ENCODE results near the gene TBC1D2B. TPM values are rescaled to one million over a fixed set of nuclear protein-coding genes. Genes with fewer than 3 reads are reported as not detected.
A peak's percentile ranks its signal among the peaks of the same experiment; 100 is the strongest.

Gene TBC1D2B
- 8.2 TPM for polyA plus RNA-seq (2013, experiment 1 of 2)
- 8.4 TPM for polyA plus RNA-seq (2013, experiment 2 of 2)

DNA sequence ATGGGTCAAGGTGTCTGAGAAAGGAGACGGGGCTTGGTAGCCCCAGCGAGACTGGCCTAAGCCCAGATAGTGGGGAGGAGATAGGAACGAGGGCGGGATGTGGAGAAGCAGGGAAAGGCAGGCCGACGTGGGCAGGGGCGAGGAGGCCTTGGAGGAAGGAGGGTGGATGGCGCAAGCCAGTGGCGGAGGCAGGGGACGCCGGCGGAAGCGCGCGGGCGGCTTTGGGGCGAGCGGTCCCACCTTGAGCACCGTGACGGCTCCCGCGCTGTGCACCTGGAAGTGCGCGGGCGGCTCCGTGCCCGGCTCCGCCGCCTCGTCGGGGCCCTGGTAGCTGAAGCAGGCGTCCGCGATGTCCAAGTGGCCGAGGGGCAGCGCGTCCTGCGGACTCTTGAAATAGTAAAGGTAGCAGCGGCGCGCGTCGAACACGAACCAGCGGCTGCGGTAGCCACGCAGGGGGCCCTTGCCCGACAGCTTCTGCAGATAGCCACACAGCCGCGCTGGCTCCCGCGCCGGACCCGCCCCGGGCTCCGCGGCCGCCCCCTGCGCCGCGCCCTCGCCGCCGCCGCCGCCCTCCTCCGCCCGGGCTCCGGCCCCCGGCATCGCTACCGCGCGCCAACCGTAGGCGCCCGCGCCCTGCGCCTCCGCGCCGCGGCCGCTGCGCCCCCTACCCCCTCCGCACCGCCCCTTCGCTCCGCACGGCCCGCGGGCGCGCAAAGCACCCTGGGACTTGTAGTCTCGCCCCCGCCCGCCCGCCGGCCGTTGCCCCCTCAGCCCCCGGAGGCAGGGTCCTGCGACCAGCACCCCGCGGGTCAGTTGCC is at the start of gene TBC1D2B:
Gene TBC1D2B (minus strand): TSS at position 659 of the 818 bp plus-strand sequence. CDS start 59 bp downstream, at position 600.
- H3K4me2 ChIP-seq (ENCODE audit: insufficient read depth, low read length, poor library complexity, severe bottlenecking) = peak within 1 kb of the TSS; percentile 79

GRCh38 chr15:78125267-78125666 is 47.8 kb upstream of the TBC1D2B start:
- Histone ChIP-seq H2BK15ac (ENCODE audit: low read length) (no peak overlapping the region), H2BK120ac (ENCODE audit: low read depth, low read length) (no peak overlapping the region), H3K9ac (ENCODE audit: low read depth, low read length, poor library complexity) (no peak overlapping the region), H4K8ac (ENCODE audit: low read depth, low read length) (no peak overlapping the region), H3K18ac (ENCODE audit: low read length) (no peak overlapping the region), H3K79me1 (ENCODE audit: low read depth, low read length) (peaks cover 2% of the 10 kb centered on the region), H3K4ac (ENCODE audit: low read length) (no peak overlapping the region), H3K36me3 (replicated peaks in 1 of 2; ENCODE audit: control insufficient read depth in 2 of 2, insufficient read depth in 2 of 2, low read length in 2 of 2) (peaks cover 0 to 1% of the 10 kb centered on the region in 2 donors), H3K23ac (ENCODE audit: low read depth, low read length, poor library complexity) (no peak overlapping the region), H3K4me3 (ENCODE audit: low read length in 2 of 2) (no peak overlapping the region), H2AK5ac (ENCODE audit: low read depth, low read length) (no peak overlapping the region), H3K4me1 (ENCODE audit: control insufficient read depth in 2 of 2, insufficient read depth in 1 of 2, low read depth in 1 of 2, low read length in 2 of 2) (peaks cover 0 to 17% of the 10 kb centered on the region in 2 donors), H2BK5ac (ENCODE audit: low read length) (no peak overlapping the region), H3K9me3 (replicated peaks in 1 of 2; ENCODE audit: control insufficient read depth in 2 of 2, insufficient read depth in 1 of 2, low read depth in 1 of 2, low read length in 2 of 2) (no peaks in the 10 kb centered on the region), H3K27ac (replicated peaks; ENCODE audit: low read length) (no peak overlapping the region), H3K4me2 (ENCODE audit: insufficient read depth, low read length, poor library complexity, severe bottlenecking) (no peak overlapping the region), H2AFZ (ENCODE audit: low read length) (no peak overlapping the region), H2BK12ac (ENCODE audit: low read length) (no peak overlapping the region), H3K27me3 (ENCODE audit: control insufficient read depth in 3 of 3, insufficient read depth in 3 of 3, low read depth in 1 of 3, low read length in 3 of 3) (no peaks in the 10 kb centered on the region), H4K91ac (ENCODE audit: low read depth, low read length, poor library complexity) (no peak overlapping the region), H3K14ac (ENCODE audit: low read length) (no peak overlapping the region)
- DNase-seq (ENCODE audit: low spot score) = no peak
- no CpG with 5 or more reads among the region's 3 CpGs for WGBS, 2 donors (ENCODE audit: extremely low coverage in 2 of 2, insufficient read length in 2 of 2, insufficient replicate concordance in 1 of 2)

More for the DNA sequence above, at the start of gene TBC1D2B:
- peak within 1 kb of the TSS; percentile 91 for H2BK5ac ChIP-seq (ENCODE audit: low read length)
- H4K8ac ChIP-seq (ENCODE audit: low read depth, low read length) = no peak within 1 kb of the TSS
- H3K27ac ChIP-seq (replicated peaks; ENCODE audit: low read length) = no peak within 1 kb of the TSS
- H2BK120ac ChIP-seq (ENCODE audit: low read depth, low read length) = no peak within 1 kb of the TSS
- no peak within 1 kb of the TSS for H2BK15ac ChIP-seq (ENCODE audit: low read length)
- peaks cover 0 to 24% (median 2%) of the 10 kb centered on the region in 3 experiments for H3K27me3 ChIP-seq (ENCODE audit: control insufficient read depth in 3 of 3, insufficient read depth in 3 of 3, low read depth in 1 of 3, low read length in 3 of 3)
- H3K79me1 ChIP-seq (ENCODE audit: low read depth, low read length) = no peaks in the 10 kb centered on the region
- peak; percentile 55 for DNase-seq (ENCODE audit: low spot score)
- H3K4me1 ChIP-seq (ENCODE audit: control insufficient read depth in 2 of 2, insufficient read depth in 1 of 2, low read depth in 1 of 2, low read length in 2 of 2) = peaks cover 11 to 14% of the 10 kb centered on the region in 2 donors
- no CpG with 5 or more reads among the region's 104 CpGs for WGBS, 2 donors (ENCODE audit: extremely low coverage in 2 of 2, insufficient read length in 2 of 2, insufficient replicate concordance in 1 of 2)
- no peak within 1 kb of the TSS for H2BK12ac ChIP-seq (ENCODE audit: low read length)
- H3K23ac ChIP-seq (ENCODE audit: low read depth, low read length, poor library complexity) = peak within 1 kb of the TSS; percentile 83
- H3K14ac ChIP-seq (ENCODE audit: low read length) = peak within 1 kb of the TSS; percentile 91
- no peaks in the 10 kb centered on the region for H3K9me3 ChIP-seq (replicated peaks in 1 of 2; ENCODE audit: control insufficient read depth in 2 of 2, insufficient read depth in 1 of 2, low read depth in 1 of 2, low read length in 2 of 2)
- no peak within 1 kb of the TSS for H3K4ac ChIP-seq (ENCODE audit: low read length)
- H3K4me3 ChIP-seq (ENCODE audit: low read length in 2 of 2) = peak within 1 kb of the TSS; percentile 89 to 94
- peak within 1 kb of the TSS; percentile 99 for H2AFZ ChIP-seq (ENCODE audit: low read length)
- peak within 1 kb of the TSS; percentile 94 for H3K9ac ChIP-seq (ENCODE audit: low read depth, low read length, poor library complexity)
- no peak within 1 kb of the TSS for H4K91ac ChIP-seq (ENCODE audit: low read depth, low read length, poor library complexity)
- peak within 1 kb of the TSS; percentile 36 for H2AK5ac ChIP-seq (ENCODE audit: low read depth, low read length)
- H3K36me3 ChIP-seq (replicated peaks in 1 of 2; ENCODE audit: control insufficient read depth in 2 of 2, insufficient read depth in 2 of 2, low read length in 2 of 2) = no peaks in the 10 kb centered on the region
- peak within 1 kb of the TSS; percentile 93 for H3K18ac ChIP-seq (ENCODE audit: low read length)

DNA sequence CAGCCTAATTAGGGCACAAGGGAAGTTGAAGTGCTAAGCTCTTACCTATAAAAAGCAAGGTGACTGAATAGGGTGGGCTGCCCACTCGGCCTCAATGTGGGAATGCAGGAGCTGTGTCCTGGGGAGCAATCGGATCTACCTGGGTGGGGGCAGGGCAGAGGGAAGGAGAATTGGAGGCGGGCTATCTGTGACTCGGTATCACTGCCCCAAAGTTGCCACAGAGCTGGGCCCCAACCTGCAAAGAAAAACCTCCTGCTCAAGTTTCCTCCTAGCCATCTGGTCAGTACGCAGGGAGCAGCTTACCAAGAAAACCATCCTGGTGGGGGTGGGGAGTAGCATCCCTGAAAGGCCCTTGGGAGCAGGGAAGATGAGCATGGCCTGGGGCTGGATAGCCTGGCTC is 43.0 kb upstream of the TBC1D2B start:
- no CpG with 5 or more reads among the region's 5 CpGs for WGBS, 2 donors (ENCODE audit: extremely low coverage in 2 of 2, insufficient read length in 2 of 2, insufficient replicate concordance in 1 of 2)

GRCh38 chr15:78112551-78112950 is 35.0 kb upstream of the TBC1D2B start:
- no peak for DNase-seq (ENCODE audit: low spot score)
- no peak overlapping the region for H3K23ac ChIP-seq (ENCODE audit: low read depth, low read length, poor library complexity)

More for the DNA sequence above, 43.0 kb upstream of the TBC1D2B start:
- Histone ChIP-seq H2BK12ac (ENCODE audit: low read length) (no peak overlapping the region), H3K27ac (replicated peaks; ENCODE audit: low read length) (no peak overlapping the region), H3K4me3 (ENCODE audit: low read length in 2 of 2) (no peak overlapping the region), H2AFZ (ENCODE audit: low read length) (no peak overlapping the region), H3K9ac (ENCODE audit: low read depth, low read length, poor library complexity) (no peak overlapping the region), H2BK5ac (ENCODE audit: low read length) (no peak overlapping the region), H3K27me3 (ENCODE audit: control insufficient read depth in 3 of 3, insufficient read depth in 3 of 3, low read depth in 1 of 3, low read length in 3 of 3) (no peaks in the 10 kb centered on the region), H3K4ac (ENCODE audit: low read length) (no peak overlapping the region), H3K9me3 (replicated peaks in 1 of 2; ENCODE audit: control insufficient read depth in 2 of 2, insufficient read depth in 1 of 2, low read depth in 1 of 2, low read length in 2 of 2) (no peaks in the 10 kb centered on the region), H3K23ac (ENCODE audit: low read depth, low read length, poor library complexity) (no peak overlapping the region), H3K14ac (ENCODE audit: low read length) (no peak overlapping the region), H3K18ac (ENCODE audit: low read length) (no peak overlapping the region), H3K36me3 (replicated peaks in 1 of 2; ENCODE audit: control insufficient read depth in 2 of 2, insufficient read depth in 2 of 2, low read length in 2 of 2) (peaks cover 0 to 1% of the 10 kb centered on the region in 2 donors), H3K79me1 (ENCODE audit: low read depth, low read length) (peaks cover 2% of the 10 kb centered on the region), H2AK5ac (ENCODE audit: low read depth, low read length) (no peak overlapping the region), H2BK15ac (ENCODE audit: low read length) (no peak overlapping the region), H4K91ac (ENCODE audit: low read depth, low read length, poor library complexity) (no peak overlapping the region), H3K4me1 (ENCODE audit: control insufficient read depth in 2 of 2, insufficient read depth in 1 of 2, low read depth in 1 of 2, low read length in 2 of 2) (peaks cover 4 to 10% of the 10 kb centered on the region in 2 donors), H3K4me2 (ENCODE audit: insufficient read depth, low read length, poor library complexity, severe bottlenecking) (no peak overlapping the region), H4K8ac (ENCODE audit: low read depth, low read length) (no peak overlapping the region), H2BK120ac (ENCODE audit: low read depth, low read length) (no peak overlapping the region)
- no peak for DNase-seq (ENCODE audit: low spot score)

More at GRCh38 chr15:78112551-78112950, 35.0 kb upstream of the TBC1D2B start:
- Histone ChIP-seq H3K79me1 (ENCODE audit: low read depth, low read length) (no peaks in the 10 kb centered on the region), H2BK5ac (ENCODE audit: low read length) (no peak overlapping the region), H3K9ac (ENCODE audit: low read depth, low read length, poor library complexity) (no peak overlapping the region), H3K18ac (ENCODE audit: low read length) (no peak overlapping the region), H3K4me1 (ENCODE audit: control insufficient read depth in 2 of 2, insufficient read depth in 1 of 2, low read depth in 1 of 2, low read length in 2 of 2) (peaks cover 2 to 3% of the 10 kb centered on the region in 2 donors), H2BK120ac (ENCODE audit: low read depth, low read length) (no peak overlapping the region), H3K27ac (replicated peaks; ENCODE audit: low read length) (no peak overlapping the region), H2BK12ac (ENCODE audit: low read length) (no peak overlapping the region), H3K4me3 (ENCODE audit: low read length in 2 of 2) (no peak overlapping the region), H2AK5ac (ENCODE audit: low read depth, low read length) (no peak overlapping the region), H3K9me3 (replicated peaks in 1 of 2; ENCODE audit: control insufficient read depth in 2 of 2, insufficient read depth in 1 of 2, low read depth in 1 of 2, low read length in 2 of 2) (no peaks in the 10 kb centered on the region), H4K91ac (ENCODE audit: low read depth, low read length, poor library complexity) (no peak overlapping the region), H3K36me3 (replicated peaks in 1 of 2; ENCODE audit: control insufficient read depth in 2 of 2, insufficient read depth in 2 of 2, low read length in 2 of 2) (no peaks in the 10 kb centered on the region), H4K8ac (ENCODE audit: low read depth, low read length) (no peak overlapping the region), H3K14ac (ENCODE audit: low read length) (no peak overlapping the region), H2AFZ (ENCODE audit: low read length) (no peak overlapping the region), H2BK15ac (ENCODE audit: low read length) (no peak overlapping the region), H3K4ac (ENCODE audit: low read length) (no peak overlapping the region), H3K4me2 (ENCODE audit: insufficient read depth, low read length, poor library complexity, severe bottlenecking) (no peak overlapping the region), H3K27me3 (ENCODE audit: control insufficient read depth in 3 of 3, insufficient read depth in 3 of 3, low read depth in 1 of 3, low read length in 3 of 3) (no peaks in the 10 kb centered on the region)
- WGBS, 2 donors (ENCODE audit: extremely low coverage in 2 of 2, insufficient read length in 2 of 2, insufficient replicate concordance in 1 of 2) = no CpG with 5 or more reads among the region's 3 CpGs
